Lower leg skin (tissue), 3 donors: ENCODE measurements around the gene PACC1.

Source experiments
- CTCF ChIP-seq, 3 donors: fragments of 450-650 bp; IDR thresholded peaks; one replicate each; pipeline ENCODE4 v1.5.1; 2016; ENCODE audit warnings: antibody characterized with exemption in 3 of 3, mild to moderate bottlenecking in 3 of 3, moderate library complexity in 2 of 3
- POLR2A ChIP-seq, 2 donors: fragments of 450-650 bp; IDR thresholded peaks; one replicate each; pipeline ENCODE4 v1.6.1; 2016 to 2017; ENCODE audit warnings: antibody characterized with exemption in 2 of 2, mild to moderate bottlenecking in 1 of 2, moderate library complexity in 1 of 2

- TF ChIP-seq CTCF (IDR thresholded peaks at IDR 0.05) (no peak), POLR2A (IDR thresholded peaks at IDR 0.05) (no peak)
These were observed 37.9 kb upstream of the PACC1 start for GRCh38 chr1:212452323-212453155.
